ENCODE data around the gene AFG1L.
"Not testable (repeated sequence)": the region's sequence is repeated elsewhere in the genome, so short reads cannot be mapped to it uniquely, and the experiment has no call there.

The AFG1L gene

GRCh38 chr6:108510461-108511319 lies 215.8 kb downstream of the AFG1L start:
- in situ Hi-C loops (cut with HindIII; ENCODE audit: low pct_unique_long_range_greater_than_20kb, low sequenced_read_pairs), result no loop called here
- no peak for TF ChIP-seq JUND (IDR thresholded peaks at IDR 0.05; ENCODE audit: low read depth)
- DNase-seq (ENCODE audit: low read depth in 1 of 2, low spot score in 1 of 2), result no peak

GRCh38 chr6:108518714-108519576 lies 224.1 kb downstream of the AFG1L start:
- peak in 1 of 2 experiments; percentile 34 for DNase-seq (ENCODE audit: low read depth in 1 of 2, low spot score in 1 of 2)
- no peak for TF ChIP-seq JUND (IDR thresholded peaks at IDR 0.05; ENCODE audit: low read depth)
- in situ Hi-C loops (cut with HindIII; ENCODE audit: low pct_unique_long_range_greater_than_20kb, low sequenced_read_pairs), result no loop called here

- in situ Hi-C loops (cut with HindIII; ENCODE audit: low pct_unique_long_range_greater_than_20kb, low sequenced_read_pairs), result no loop called here
- no peak for DNase-seq (ENCODE audit: low read depth in 1 of 2, low spot score in 1 of 2)
- no peak for TF ChIP-seq JUND (IDR thresholded peaks at IDR 0.05; ENCODE audit: low read depth)
These were observed 226.8 kb downstream of the AFG1L start for GRCh38 chr6:108521616-108522107.

- in situ Hi-C loops (cut with HindIII; ENCODE audit: low pct_unique_long_range_greater_than_20kb, low sequenced_read_pairs), result no loop called here
- no peak for DNase-seq (ENCODE audit: low read depth in 1 of 2, low spot score in 1 of 2)
- TF ChIP-seq JUND (IDR thresholded peaks at IDR 0.05; ENCODE audit: low read depth), result no peak
These were observed 228.8 kb downstream of the AFG1L start for GRCh38 chr6:108523697-108524096.

- in situ Hi-C loops (cut with HindIII; ENCODE audit: low pct_unique_long_range_greater_than_20kb, low sequenced_read_pairs), result no loop called here
These were observed 229.8 kb downstream of the AFG1L start for GRCh38 chr6:108524528-108525248.

GRCh38 chr6:108526739-108527174 lies 231.9 kb downstream of the AFG1L start:
- no peak for TF ChIP-seq JUND (IDR thresholded peaks at IDR 0.05; ENCODE audit: low read depth)
- in situ Hi-C loops (cut with HindIII; ENCODE audit: low pct_unique_long_range_greater_than_20kb, low sequenced_read_pairs), result no loop called here
- DNase-seq (ENCODE audit: low read depth in 1 of 2, low spot score in 1 of 2), result peak; percentile 11 to 36

More at GRCh38 chr6:108524528-108525248, 229.8 kb downstream of the AFG1L start:
- TF ChIP-seq JUND (IDR thresholded peaks at IDR 0.05; ENCODE audit: low read depth), result no peak
- no peak for DNase-seq (ENCODE audit: low read depth in 1 of 2, low spot score in 1 of 2)

- no peak for TF ChIP-seq JUND (IDR thresholded peaks at IDR 0.05; ENCODE audit: low read depth)
- no peak for DNase-seq (ENCODE audit: low read depth in 1 of 2, low spot score in 1 of 2)
- in situ Hi-C loops (cut with HindIII; ENCODE audit: low pct_unique_long_range_greater_than_20kb, low sequenced_read_pairs), result no loop called here
These were observed 234.0 kb downstream of the AFG1L start for GRCh38 chr6:108528878-108529277.

GRCh38 chr6:108531332-108531731 lies 236.5 kb downstream of the AFG1L start:
- TF ChIP-seq JUND (IDR thresholded peaks at IDR 0.05; ENCODE audit: low read depth), result no peak
- in situ Hi-C loops (cut with HindIII; ENCODE audit: low pct_unique_long_range_greater_than_20kb, low sequenced_read_pairs), result no loop called here
- DNase-seq (ENCODE audit: low read depth in 1 of 2, low spot score in 1 of 2), result no peak

GRCh38 chr6:108535114-108535742 lies 240.4 kb downstream of the AFG1L start:
- TF ChIP-seq JUND (IDR thresholded peaks at IDR 0.05; ENCODE audit: low read depth), result no peak
- in situ Hi-C loops (cut with HindIII; ENCODE audit: low pct_unique_long_range_greater_than_20kb, low sequenced_read_pairs), result no loop called here
- DNase-seq (ENCODE audit: low read depth in 1 of 2, low spot score in 1 of 2), result no peak

- DNase-seq (ENCODE audit: low read depth in 1 of 2, low spot score in 1 of 2); in situ Hi-C loops (cut with HindIII; ENCODE audit: low pct_unique_long_range_greater_than_20kb, low sequenced_read_pairs): not testable (repeated sequence)
These were observed 241.2 kb downstream of the AFG1L start for GRCh38 chr6:108535920-108536535.
